Activated CD4-positive, alpha-beta T cell treated with anti-CD3 and anti-CD28 coated beads for 4 hours (primary cell): ENCODE results near the gene SRGAP3.

Experiments
- DNase-seq, 2 donors: peaks; one replicate each; pipeline ENCODE4 v3.0.0-alpha.2; 2020

Gene SRGAP3

DNA sequence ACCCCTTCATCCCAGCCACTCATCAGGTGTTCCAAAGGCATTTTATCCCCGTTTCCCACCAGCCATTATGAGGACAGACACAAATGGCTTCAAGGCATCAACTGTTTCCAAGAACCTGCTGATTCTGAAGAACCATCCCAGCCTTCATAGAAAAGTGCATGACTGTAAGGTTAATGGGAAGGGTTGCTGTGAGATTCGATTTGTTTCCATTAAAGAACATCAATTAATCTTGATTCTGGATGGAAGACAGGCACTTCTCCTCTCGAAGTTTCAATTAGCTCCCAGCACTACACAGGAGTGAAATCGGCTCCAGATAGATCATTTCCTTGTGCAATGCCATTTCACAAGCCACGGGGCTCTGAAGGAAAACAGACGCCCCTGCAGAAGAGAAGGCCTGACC is 25.8 kb downstream of the SRGAP3 start:
- no peak for DNase-seq

- no peak for DNase-seq
These were observed 26.3 kb downstream of the SRGAP3 start for GRCh38 chr3:9222956-9223639.

DNA sequence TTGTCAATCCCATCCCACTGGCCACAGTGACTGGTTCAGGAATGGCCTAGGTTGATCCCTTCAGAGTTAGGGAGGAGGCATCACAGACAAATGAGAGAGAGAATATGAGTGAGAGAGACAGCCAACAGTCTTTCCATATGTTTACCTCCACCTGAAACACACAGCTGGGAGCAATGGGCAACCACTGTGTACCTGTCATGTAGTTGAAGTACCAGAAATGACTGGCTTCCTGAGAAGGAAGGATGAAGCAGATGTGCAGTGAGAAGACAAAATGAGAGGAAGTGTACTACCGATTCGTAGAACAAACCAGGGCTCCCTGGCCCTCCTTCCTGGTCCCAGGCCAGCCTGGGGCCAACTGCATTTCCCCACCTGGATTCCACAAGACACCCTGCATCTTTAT is 27.4 kb downstream of the SRGAP3 start:
- no peak for DNase-seq

DNA sequence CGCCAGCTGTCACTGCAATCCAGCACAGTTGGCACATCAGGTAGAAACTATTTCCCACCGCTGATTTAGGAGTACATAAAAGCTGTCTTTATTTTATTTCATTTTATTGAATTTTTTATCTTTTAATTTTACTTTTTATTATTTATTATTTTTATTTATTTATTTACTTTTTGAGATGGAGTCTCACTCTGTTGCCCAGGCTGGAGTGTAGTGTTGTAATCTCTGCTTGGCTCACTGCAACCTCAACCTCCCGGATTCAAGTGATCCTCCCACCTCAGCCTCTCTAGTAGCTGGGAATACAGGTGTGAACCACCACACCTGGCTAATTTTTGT is 31.0 kb downstream of the SRGAP3 start:
- no peak for DNase-seq

- no peak for DNase-seq
These were observed 31.5 kb downstream of the SRGAP3 start for GRCh38 chr3:9217784-9218513.

DNA sequence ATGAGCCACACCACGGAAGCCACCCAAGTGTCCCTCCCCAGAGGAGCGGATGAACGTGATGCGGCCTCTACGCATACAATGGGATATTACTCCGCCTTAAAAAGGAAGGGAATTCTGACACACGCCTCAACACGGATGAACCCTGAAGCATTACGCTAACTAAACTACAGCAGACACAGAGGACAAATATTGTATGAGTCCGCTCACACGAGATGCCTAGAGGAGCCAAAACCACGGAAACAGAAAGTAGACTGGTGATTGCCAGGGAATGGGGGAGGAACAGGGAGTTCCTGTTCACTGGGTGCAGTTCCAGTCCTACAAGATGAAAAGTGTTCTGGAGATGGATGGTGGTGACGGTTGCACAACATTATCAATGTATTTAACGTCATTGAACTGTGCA is 32.7 kb downstream of the SRGAP3 start:
- no peak for DNase-seq

DNA sequence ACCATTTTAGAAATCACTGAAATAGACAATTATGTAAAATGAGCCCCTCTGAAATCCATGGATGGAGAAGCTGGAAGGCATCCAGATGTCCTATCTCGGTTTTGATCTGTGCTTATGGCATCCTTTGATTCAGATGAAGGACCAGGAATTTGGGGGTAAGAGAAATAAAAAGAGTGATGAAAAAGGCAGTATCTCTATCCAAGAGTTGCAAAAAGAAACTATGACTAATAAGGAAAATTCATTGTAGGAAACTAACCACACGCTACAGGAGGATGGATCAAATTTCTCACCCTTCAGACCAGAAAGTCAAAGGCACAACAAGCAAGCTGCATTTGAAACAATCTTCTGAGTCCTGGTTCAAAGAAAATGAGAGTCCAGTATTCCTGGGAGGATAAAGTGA is 34.8 kb downstream of the SRGAP3 start:
- DNase-seq = no peak

- DNase-seq = no peak
These were observed 35.3 kb downstream of the SRGAP3 start for GRCh38 chr3:9214185-9214584.

DNA sequence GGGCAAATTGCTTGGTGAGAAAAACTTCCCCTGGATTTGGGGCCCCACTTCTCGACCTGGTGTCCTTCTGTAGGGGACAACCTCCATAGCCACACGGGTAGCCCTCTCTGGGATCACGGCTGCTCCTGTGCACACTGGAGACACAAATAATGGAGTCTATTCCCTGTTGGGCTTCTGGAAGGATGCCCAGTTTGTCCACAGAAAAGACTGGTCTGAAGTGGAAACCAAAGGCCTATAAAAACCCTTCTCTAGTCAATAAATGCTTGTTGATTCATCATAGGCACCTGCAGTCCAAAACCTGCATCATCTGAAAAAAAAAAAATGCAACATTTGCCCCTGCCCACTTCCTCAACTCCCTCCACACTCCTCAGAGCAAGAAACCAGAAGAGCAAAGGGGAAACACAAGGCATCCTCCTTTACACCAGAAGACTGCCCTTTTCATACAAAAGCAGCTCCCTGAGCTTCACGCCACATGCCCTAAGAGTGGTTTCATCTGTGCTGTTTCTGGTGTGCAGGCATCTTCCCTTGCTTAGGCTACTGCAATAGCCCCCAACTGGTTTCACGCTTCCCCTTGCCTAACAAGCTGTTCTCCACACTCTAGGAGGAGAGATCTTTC is 36.3 kb downstream of the SRGAP3 start:
- no peak for DNase-seq

GRCh38 chr3:9211155-9211950 is 38.1 kb downstream of the SRGAP3 start:
- no peak for DNase-seq

GRCh38 chr3:9209777-9210176 is 39.7 kb downstream of the SRGAP3 start:
- DNase-seq = no peak

DNA sequence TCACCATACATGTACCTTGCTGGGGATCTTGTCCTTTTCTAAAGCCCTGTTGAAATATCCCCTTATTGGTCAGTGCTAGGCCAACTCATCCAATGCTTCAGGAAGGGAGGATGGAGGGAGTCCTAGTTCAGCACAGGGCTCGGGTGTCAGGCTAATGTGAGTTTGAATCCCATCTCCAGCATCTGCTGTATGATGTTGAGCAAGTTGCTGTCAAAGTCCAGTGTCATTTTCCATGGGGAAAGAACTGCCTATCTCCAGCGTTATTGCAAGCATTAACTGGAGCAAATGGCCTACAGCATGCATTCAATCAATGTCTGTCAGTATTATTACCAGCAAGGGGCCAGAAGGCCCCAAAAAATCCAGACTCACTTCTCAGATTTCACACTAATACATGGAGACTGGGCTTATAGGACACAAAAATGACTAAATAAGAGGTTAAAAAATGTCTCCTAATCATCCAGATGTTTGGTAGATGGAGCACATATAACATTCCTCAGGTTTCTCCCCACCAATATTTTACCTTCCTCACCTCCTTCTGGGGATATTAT is 40.8 kb downstream of the SRGAP3 start:
- no peak for DNase-seq

DNA sequence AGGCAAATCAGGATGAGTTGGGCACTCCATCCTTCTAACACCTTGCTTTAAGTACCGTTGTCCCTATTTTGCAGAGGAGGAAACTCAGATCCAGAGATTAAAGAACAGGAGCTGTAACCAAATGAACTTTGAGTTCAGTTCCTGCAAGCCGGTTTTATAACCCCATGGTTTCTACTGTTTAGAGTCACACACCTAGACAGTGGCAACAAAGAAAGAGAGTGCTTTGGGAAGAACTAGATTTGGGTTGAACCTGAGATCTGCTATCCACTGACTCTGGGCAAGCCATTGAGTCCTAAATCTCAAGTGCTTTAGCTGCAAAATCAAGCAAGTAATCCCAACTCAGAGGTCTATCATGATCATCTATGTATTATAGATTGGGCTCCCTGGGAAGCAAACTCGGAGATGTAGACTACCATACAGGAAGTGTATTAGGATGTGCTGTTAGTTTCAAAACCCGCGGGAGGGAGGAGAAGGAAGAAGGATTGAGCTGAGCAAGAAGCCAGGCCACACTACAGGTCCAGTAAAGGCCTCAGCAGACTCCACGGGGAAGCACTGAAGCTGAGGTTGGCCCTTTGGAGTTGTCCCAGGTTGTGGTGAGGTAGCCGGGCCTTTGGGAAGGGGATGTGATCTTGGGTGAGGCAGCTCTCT is 42.2 kb downstream of the SRGAP3 start:
- DNase-seq = no peak

- DNase-seq = no peak
These were observed 43.2 kb downstream of the SRGAP3 start for GRCh38 chr3:9206287-9206686.

- DNase-seq = no peak
These were observed 43.9 kb downstream of the SRGAP3 start for GRCh38 chr3:9205345-9206143.

DNA sequence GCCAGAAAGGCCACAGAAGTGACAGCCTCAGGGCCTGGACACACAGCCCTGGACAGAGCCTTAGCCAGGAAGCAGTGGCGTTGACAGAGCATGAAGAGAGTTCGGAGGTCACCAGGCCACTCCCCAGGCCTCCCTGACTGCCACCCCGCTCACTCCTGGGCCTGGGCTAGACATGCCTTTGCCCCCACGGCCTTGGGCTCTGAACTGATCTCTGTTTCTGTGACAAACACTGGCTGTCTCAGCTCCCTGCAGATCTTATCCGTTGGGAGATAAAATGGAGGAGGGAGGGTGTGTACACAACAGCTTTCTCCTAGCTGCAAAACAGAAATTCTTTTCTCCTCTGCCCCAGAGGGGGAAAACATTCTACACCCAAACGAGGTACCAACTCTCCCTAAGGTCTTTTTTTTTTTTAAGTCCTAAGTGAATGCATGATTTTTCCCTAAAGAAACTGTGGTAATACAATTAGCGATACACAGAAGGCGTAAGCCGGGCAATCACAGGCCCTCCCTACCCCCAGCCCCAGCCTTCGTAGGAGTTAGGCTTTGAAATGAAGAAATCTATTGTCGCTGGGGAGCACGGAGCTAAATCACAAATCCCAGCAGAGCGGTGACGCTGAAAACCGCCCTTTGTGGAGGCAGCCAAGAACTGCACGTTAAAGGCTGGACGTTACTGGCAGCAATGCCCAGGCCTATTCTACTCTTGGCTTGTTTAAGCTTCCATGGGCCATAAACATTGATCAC is 45.0 kb downstream of the SRGAP3 start:
- DNase-seq = no peak

GRCh38 chr3:9203317-9203716 is 46.1 kb downstream of the SRGAP3 start:
- DNase-seq = no peak

DNA sequence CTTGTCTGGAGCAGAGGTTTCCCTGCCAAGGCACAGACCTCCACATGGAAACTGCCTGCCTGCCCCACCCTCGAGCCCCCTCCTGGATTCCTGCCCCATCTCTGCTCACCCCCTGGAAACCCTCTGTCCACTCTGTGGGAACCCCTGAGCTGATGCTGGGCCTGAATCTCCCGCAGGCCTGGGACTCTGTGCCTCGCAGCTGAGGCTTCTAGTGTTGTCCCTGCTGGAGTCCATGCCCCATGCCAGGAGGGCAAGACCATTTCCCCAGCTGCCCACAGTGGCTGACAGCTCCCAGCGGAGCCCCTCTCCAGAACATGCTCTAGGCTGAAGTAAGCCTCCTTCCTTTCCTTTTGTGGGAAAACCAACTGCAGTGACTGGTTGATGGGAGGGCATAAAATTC is 46.9 kb downstream of the SRGAP3 start:
- no peak for DNase-seq

DNA sequence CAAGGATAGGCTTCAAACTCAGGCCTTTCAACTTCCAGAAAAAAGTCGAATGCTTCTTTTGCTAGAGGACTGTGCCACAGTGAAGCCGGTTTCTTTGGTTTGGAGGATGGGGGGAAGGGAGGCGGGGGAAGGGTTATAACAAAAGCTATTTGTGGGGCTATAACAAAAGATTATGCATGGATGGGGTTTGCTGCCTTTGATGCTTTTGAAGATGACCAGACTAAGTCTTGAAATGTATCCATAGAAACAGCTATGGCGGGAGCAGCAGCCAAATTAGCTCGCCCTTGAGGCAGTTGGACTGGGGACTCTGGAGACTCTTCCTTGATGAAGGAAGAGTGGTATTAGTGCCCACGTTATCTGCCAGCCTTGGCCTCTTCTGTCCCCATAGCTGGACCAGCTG is 47.5 kb downstream of the SRGAP3 start:
- no peak for DNase-seq

GRCh38 chr3:9201266-9201665 is 48.2 kb downstream of the SRGAP3 start:
- DNase-seq = no peak

DNA sequence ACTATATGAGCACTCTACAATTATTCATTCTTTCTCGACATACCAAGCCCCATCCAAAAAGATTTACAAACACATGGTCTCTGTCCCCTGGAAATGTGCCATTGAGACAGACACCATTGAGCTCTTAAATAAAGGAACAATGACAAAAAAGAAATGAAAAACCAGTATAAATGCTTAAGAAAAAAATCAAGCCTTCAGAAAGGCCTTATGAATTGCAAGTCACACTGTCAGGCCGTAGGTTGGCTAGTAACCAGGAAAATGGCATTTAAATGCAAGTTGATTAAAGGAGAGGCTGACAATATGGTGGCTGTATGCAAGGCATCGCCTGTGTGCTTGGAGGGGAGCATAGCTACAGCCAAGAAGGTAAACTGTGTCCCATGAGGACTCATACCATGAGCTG is 49.7 kb downstream of the SRGAP3 start:
- no peak for DNase-seq
